Measurements from ENCODE around the gene TMEM140. TPM values are rescaled to one million over a fixed set of nuclear protein-coding genes. Genes with fewer than 3 reads are reported as not detected.

Gene TMEM140
- total and polyA plus RNA-seq, 9 of the 15 experiments (the other 6 are each of a cell fraction or from before 2014, with no cell fraction given), result 0.03 to 0.82 (median 0.23) TPM

- FAIRE-seq, result no peak
- ChIA-PET POLR2A (no interaction called here), CTCF (ENCODE audit: low intra/inter-chr PET ratio) (no interaction called here)
- DNase-seq (ENCODE audit: extremely low read depth in 1 of 4, low spot score in 3 of 4), result no peak
- Histone ChIP-seq H3K4me1 (replicated peaks in 1 of 2; ENCODE audit: control insufficient read depth in 2 of 2, insufficient read depth in 2 of 2, low read length in 2 of 2) (no peaks in the 10 kb centered on the region), H3K9me1 (ENCODE audit: control insufficient read depth, insufficient read depth, low read length) (peaks cover 3% of the 10 kb centered on the region), H4K20me1 (replicated peaks; ENCODE audit: control insufficient read depth, insufficient read depth, low read length) (no peaks in the 10 kb centered on the region), H2AFZ (ENCODE audit: low read depth, low read length) (no peak overlapping the region), H3K79me2 (ENCODE audit: control insufficient read depth, insufficient read depth, low read length) (no peaks in the 10 kb centered on the region), H3K27ac (ENCODE audit: extremely low read depth, low read depth, low read length) (no peak overlapping the region), H3K27me3 (ENCODE audit: control insufficient read depth in 2 of 2, insufficient read depth in 2 of 2, low read length in 2 of 2) (no peaks in the 10 kb centered on the region), H3K4me3 (no peak overlapping the region), H3K4me2 (ENCODE audit: insufficient read depth, low read length) (no peak overlapping the region), H3K9me3 (replicated peaks; ENCODE audit: control insufficient read depth, insufficient read depth, low read depth, low read length) (no peaks in the 10 kb centered on the region), H3K9ac (ENCODE audit: insufficient read depth in 1 of 2, low read depth in 2 of 2, low read length in 2 of 2) (peak overlapping the region in 1 of 2 experiments; percentile 23; a peak in 1 of 4 replicates), H3K36me3 (ENCODE audit: control insufficient read depth, insufficient read depth, low read length) (peaks cover 30% of the 10 kb centered on the region; the same call in 2 of the 3 replicates)
- WGBS (ENCODE audit: insufficient coverage, low coverage, missing lambda C conversion rate), result 78% methylated on average over 11 of the region's 11 CpGs
- in situ Hi-C loops (cut with MboI) (no loop called here), intact Hi-C loops (cut with micrococcal nuclease) (no loop called here)
- BruUV-seq (replicated peaks), result no TSS peak
- peak; percentile 75 for TF ChIP-seq ZBTB40 (IDR thresholded peaks at IDR 0.05)
- TF ChIP-seq ZBTB40 (CRISPR knock-in tag; IDR thresholded peaks at IDR 0.05), result peak; percentile 60; the same call in 1 of the 2 replicates
- no peak for TF ChIP-seq GTF2B (IDR thresholded peaks at IDR 0.05; ENCODE audit: extremely low read depth, insufficient read length)
- no peak for TF ChIP-seq PYGO2 (tag; IDR thresholded peaks at IDR 0.05)
- TF ChIP-seq CCNT2 (IDR thresholded peaks at IDR 0.05; ENCODE audit: borderline replicate concordance, extremely low read depth, insufficient read length, low read depth, low read length), result no peak
- no peak for TF ChIP-seq ZBTB12 (CRISPR knock-in tag; IDR thresholded peaks at IDR 0.05)
- no peak for TF ChIP-seq VEZF1 (CRISPR knock-in tag; IDR thresholded peaks at IDR 0.05)
- no peak for ATAC-seq
Measured at GRCh38 chr7:135192914-135193536, 45.2 kb downstream of the TMEM140 start.

Data from K562 (cell line).